ENCODE results near the gene MAP9. TPM values are rescaled to one million over a fixed set of nuclear protein-coding genes. Genes with fewer than 3 reads are reported as not detected.

MAP9 gene
- total RNA-seq, 4 donors from 2014 or later: 1.2 to 2.4 (median 1.9) TPM

GRCh38 chr4:155307731-155308277 is 69.0 kb downstream of the MAP9 start:
- no peak for TF ChIP-seq CTCF (IDR thresholded peaks at IDR 0.05)
- no peak for TF ChIP-seq POLR2AphosphoS5 (IDR thresholded peaks at IDR 0.05)
- no peak for TF ChIP-seq EP300 (IDR thresholded peaks at IDR 0.05)
- TF ChIP-seq POLR2A (IDR thresholded peaks at IDR 0.05): no peak
- no peaks in the 10 kb centered on the region for H3K36me3 ChIP-seq
- no peaks in the 10 kb centered on the region for H3K27me3 ChIP-seq
- no peaks in the 10 kb centered on the region for H3K9me3 ChIP-seq
- H3K4me3 ChIP-seq: no peak overlapping the region
- DNase-seq (ENCODE audit: low spot score in 2 of 2): no peak
- H3K27ac ChIP-seq: no peak overlapping the region
- no peaks in the 10 kb centered on the region for H3K4me1 ChIP-seq
- WGBS: 93% methylated on average over 4 of the region's 4 CpGs

DNA sequence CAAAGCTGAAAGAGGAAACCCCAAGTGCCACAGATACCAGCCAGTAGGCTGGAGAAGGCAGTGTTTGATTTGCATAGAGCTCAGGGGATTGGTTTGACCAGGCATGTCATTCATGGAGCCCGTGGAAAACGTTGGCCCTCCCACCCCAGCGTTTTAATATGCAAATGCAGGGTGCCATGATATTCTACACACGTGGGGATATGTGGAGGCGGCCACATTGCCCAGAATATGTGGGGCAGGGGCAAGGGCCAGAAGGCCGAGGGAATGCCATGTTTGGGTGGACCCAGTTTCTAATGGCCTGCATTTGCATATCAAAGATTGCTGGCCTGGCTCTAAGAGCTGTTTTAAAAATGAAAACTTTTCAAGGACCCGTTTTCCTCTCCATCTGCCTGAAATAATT is 71.1 kb downstream of the MAP9 start:
- TF ChIP-seq POLR2A (IDR thresholded peaks at IDR 0.05): no peak
- TF ChIP-seq EP300 (IDR thresholded peaks at IDR 0.05): no peak
- no peak for TF ChIP-seq CTCF (IDR thresholded peaks at IDR 0.05)
- TF ChIP-seq POLR2AphosphoS5 (IDR thresholded peaks at IDR 0.05): no peak
- DNase-seq (ENCODE audit: low spot score in 2 of 2): no peak
- H3K36me3 ChIP-seq: no peaks in the 10 kb centered on the region
- WGBS: 88% methylated on average over 7 of the region's 7 CpGs
- H3K4me3 ChIP-seq: no peak overlapping the region
- no peaks in the 10 kb centered on the region for H3K27me3 ChIP-seq
- no peak overlapping the region for H3K27ac ChIP-seq
- no peaks in the 10 kb centered on the region for H3K4me1 ChIP-seq
- H3K9me3 ChIP-seq: no peaks in the 10 kb centered on the region

DNA sequence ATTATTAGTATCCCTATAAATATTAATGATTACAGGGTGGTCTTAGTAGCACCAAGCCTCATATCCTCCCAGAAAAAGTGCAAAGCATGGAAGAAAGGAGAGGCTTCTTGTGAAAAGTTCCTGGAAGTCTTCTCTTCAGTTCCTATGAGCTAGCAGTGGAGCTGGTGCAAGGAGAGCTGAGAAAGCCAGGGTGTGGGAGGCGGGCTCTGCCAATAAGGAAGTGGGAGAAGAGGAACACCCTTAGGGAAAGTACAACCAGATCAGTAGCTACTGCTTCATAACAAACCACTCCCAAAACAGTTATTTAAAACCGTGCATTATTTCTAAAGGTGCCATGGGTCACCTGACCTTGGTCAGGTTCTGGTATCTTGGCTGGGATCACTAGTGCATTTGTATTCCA is 72.4 kb downstream of the MAP9 start:
- H3K27ac ChIP-seq: no peak overlapping the region
- H3K9me3 ChIP-seq: no peaks in the 10 kb centered on the region
- TF ChIP-seq CTCF (IDR thresholded peaks at IDR 0.05) (no peak), POLR2AphosphoS5 (IDR thresholded peaks at IDR 0.05) (no peak), EP300 (IDR thresholded peaks at IDR 0.05) (no peak)
- no peaks in the 10 kb centered on the region for H3K36me3 ChIP-seq
- DNase-seq (ENCODE audit: low spot score in 2 of 2): no peak
- no peaks in the 10 kb centered on the region for H3K27me3 ChIP-seq
- 44% methylated on average over 2 of the region's 2 CpGs for WGBS
- no peak overlapping the region for H3K4me3 ChIP-seq
- H3K4me1 ChIP-seq: no peaks in the 10 kb centered on the region

- Histone ChIP-seq H3K4me3 (no peak overlapping the region), H3K27ac (no peak overlapping the region), H3K36me3 (no peaks in the 10 kb centered on the region), H3K27me3 (no peaks in the 10 kb centered on the region), H3K9me3 (no peaks in the 10 kb centered on the region), H3K4me1 (no peaks in the 10 kb centered on the region)
- WGBS: 98% methylated on average over 2 of the region's 2 CpGs
- no peak for DNase-seq (ENCODE audit: low spot score in 2 of 2)
- TF ChIP-seq POLR2A (IDR thresholded peaks at IDR 0.05) (no peak), POLR2AphosphoS5 (IDR thresholded peaks at IDR 0.05) (no peak), CTCF (IDR thresholded peaks at IDR 0.05) (no peak), EP300 (IDR thresholded peaks at IDR 0.05) (no peak)
Measured at GRCh38 chr4:155299103-155299502, 77.7 kb downstream of the MAP9 start.

Other genes with a start within 250 kb of the MAP9 start
- 1 to 10 TPM in 1 of 4 donors, under 1 TPM in 1, not detected in 2; 0.65 to 1.1 TPM for gene NPY2R, start 168.3 kb downstream of the MAP9 start, total RNA-seq

All from suprapubic skin (tissue), 4 donors.